OCI-LY3 (cell line): ENCODE results near the gene ZNF740.

Experiments used
- CTCF ChIP-seq: fragments of 200-600, 300-600 bp; sonication (generic); IDR thresholded peaks from 2 replicates; pipeline ENCODE4 v1.5.1; 2014; ENCODE audit warnings: antibody characterized with exemption, low read length, low read depth
- EZH2phosphoT487 ChIP-seq: fragments of 200-600 bp; shearing (Covaris generic); IDR thresholded peaks from 2 replicates; pipeline ENCODE4 v1.6.1; 2018; ENCODE audit warnings: antibody characterized with exemption, mixed run types, low read depth

GRCh38 chr12:53151039-53151438, 29.5 kb upstream of the ZNF740 start:
- no peak for TF ChIP-seq CTCF
- no peak for TF ChIP-seq EZH2phosphoT487
